GM21390 (cell line): ENCODE results near the gene PIGQ.

Experiments used
- ATAC-seq: cut with Tn5 transposase; IDR thresholded peaks from one replicate; pipeline ENCODE4 v1.9.1; 2021; ENCODE audit not compliant: unreplicated experiment

PIGQ gene

DNA sequence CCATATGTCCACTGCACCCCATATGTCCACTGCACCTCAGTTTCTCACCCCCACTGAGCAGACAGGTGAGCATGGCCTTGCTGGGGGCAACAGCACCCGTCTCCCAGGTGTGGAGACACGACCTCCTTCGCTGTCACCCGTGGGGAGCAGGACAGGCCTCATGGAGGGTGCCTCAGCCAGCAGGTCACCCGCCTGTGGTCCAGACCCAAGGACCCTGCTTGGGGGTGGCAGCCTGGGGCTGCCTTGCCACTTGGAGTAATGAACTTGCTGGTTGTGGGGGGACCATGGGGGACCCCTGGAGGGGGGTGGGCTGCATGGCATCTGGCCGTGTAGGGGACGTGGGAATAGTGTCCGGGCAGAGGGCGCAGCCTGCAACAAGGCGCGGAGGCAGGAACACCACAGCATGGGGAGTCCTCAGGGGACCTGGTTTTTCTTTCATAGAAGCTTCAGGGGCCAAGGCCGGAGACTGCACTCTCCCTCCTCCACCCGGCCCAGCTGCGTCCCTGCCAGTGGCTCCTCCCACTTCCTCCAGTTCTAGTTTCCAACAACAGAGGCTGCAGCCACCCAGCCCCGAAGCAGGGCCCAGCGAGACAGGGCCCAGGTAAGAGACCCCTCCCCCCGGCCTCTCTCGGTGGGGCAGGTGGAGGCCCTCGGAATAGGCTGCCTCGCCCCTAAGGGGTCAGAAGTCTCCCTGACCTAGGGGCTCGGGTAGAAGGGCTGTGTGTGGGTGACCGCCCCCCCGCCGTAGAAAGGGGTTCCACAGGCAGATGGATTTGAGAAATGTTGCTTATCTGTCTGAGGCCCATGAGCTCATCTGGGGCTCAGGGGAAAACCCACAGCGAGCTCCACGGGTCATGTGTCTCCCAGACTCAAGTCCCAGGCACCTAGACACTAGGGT is 3.0 kb upstream of the PIGQ start, which contains the start of gene NHLRC4:
Gene NHLRC4 (plus strand): TSS at position 531 of the 898 bp plus-strand sequence. CDS start 1,043 bp downstream, outside the sequence.
- ATAC-seq = no peak

GRCh38 chr16:567373-568256 is 2.2 kb upstream of the PIGQ start:
- ATAC-seq = no peak

DNA sequence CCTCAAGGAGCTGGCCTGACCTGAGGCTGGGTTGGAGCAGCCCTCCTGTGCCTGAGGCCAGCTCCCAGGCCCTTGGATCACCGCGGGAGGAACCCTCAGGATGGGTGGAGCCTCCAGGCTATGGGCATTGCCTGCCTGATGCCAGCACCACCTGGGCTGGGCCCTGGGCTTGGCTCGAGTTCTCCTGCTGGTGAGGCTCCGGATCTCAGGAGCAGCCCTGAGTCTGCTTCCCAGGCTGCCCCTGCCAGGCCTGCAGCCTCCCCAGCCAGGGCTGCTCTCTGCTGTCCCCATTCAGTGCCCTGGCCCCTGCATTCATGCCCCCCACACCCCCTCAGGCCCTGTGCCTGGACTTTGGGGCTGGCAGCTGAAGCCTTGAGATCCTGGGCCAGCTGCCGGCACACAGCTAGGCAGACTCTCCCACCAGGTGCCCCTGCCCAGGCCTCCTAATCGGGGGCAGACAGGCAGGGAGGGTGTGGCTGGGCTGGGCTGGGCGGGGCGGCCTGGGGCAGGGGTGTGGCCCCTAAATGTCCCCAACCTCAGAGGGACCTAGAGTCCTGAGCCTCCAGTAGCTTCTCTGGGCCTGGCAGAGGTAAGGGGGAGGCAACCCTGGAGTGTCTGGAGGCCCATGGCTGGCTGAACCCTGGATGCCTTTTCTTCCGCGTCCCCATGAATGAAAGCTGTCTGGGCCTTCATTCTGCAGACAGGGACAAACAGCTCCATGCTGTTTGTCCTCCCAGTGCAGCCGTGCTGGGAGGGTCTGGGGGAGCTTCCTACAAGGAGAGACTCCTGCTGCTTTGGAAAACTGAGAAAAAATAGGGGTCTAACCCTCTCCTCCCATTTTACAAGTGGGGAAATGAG is 1.1 kb upstream of the PIGQ start:
- no peak for ATAC-seq

- ATAC-seq = no peak
Observed at GRCh38 chr16:572865-573650, 3.3 kb downstream of the PIGQ start.

GRCh38 chr16:574021-574760 is 4.4 kb downstream of the PIGQ start:
- ATAC-seq = no peak

DNA sequence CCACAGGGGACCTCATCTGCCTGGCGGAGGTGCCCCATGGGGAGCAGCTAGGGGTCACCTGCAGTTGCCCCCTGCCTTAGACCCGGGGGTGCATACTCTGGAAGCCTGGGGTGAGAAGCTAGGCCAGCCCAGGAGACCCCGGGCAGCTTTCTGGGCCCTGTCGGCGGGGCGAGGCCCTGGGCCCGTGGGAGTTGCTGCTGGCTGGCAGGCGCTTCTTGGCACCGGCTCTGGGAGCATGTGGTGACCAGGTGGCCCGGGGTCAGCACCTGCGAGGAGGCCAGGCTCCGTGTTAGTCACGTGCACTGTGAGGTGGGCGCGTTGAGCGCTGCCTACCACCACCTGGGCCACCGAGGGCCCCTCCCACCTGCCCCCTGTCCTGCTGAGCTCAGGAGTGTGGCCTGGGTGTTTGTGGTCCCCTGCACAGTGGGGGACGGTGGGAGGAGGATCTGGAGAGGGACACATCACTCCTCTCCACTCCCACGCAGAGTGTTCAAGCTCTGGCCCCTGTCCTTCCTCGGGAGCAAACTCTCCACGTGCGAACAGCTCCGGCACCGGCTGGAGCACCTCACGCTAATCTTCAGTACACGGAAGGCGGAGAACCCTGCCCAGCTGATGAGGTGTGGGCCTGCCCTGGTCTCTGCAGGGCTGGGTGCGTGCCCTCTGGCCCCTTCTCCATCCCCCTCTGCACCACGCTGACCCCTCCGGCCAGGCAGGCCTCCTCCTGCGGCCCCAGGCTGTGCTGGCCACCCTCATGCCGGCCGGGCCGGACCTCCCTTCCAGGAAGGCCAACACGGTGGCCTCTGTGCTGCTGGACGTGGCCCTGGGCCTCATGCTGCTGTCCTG is 5.8 kb downstream of the PIGQ start:
- no peak for ATAC-seq

- ATAC-seq = no peak
Observed at GRCh38 chr16:576197-576822, 6.5 kb downstream of the PIGQ start.

DNA sequence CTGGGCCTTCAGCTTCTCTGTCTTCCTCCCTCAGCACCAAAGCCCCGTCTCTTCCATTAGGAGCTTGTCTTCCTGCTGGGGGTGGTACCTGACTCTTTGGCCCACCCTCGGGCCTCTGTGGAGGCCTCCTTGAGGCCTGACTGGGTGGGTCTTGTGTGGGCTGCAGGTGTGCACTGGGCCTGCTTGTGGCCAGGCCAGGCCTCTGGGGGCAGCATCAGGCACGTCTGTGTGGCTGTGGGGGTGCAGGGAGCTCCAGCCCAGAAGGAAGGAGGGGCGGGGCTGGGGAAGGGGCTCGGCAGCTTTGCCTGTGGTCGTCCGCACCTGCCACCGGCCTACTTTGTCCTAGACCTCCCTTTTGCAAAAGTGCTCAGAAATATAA is 7.0 kb downstream of the PIGQ start:
- ATAC-seq = no peak

DNA sequence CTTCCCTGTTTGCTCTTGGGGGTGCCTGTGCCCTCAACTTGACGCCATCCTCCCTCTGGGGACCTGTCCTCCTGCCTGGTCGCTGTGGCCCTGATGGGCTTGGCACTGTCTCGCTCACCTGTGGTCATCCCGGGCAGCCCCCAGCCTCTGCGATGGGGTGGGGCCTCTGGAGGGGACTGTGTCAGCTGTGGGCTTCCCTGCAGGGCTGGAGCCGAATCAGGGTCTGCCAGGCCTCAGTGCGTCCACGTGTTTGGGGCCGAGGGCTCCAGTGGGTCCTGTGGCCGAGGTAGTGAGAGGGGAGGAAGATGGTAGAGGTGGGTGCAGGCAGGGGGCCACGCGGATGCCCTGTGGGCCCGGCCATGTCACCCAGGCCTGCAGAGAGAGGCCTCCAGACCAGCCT is 8.0 kb downstream of the PIGQ start:
- ATAC-seq = no peak

DNA sequence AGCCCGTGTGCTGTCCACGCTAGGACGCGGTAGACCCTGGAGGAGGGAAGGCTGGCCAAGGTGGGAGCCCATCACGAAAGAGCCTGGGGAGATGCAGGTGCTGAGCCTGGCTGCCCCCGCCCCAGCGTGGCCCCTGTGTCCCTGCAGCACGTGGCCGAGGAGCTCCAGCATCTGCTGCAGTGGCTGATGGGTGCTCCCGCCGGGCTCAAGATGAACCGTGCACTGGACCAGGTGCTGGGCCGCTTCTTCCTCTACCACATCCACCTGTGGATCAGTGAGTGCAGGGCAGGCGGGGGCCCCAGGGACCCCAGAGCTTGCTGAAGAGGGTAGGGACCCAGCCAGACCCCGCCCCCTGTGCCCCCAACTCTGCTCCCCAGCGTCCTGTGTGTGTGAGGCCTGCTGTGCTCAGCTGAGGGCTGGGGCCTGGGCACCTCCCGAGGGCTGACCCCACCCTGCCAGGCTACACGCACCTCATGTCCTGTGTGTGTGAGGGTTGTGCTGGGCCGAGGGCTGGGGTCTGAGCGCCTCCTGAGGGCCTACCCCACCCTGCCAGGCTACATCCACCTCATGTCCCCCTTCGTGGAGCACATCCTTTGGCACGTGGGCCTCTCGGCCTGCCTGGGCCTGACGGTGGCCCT is 8.6 kb downstream of the PIGQ start:
- ATAC-seq = no peak

- ATAC-seq = no peak
Observed at GRCh38 chr16:578870-579405, 9.2 kb downstream of the PIGQ start.

DNA sequence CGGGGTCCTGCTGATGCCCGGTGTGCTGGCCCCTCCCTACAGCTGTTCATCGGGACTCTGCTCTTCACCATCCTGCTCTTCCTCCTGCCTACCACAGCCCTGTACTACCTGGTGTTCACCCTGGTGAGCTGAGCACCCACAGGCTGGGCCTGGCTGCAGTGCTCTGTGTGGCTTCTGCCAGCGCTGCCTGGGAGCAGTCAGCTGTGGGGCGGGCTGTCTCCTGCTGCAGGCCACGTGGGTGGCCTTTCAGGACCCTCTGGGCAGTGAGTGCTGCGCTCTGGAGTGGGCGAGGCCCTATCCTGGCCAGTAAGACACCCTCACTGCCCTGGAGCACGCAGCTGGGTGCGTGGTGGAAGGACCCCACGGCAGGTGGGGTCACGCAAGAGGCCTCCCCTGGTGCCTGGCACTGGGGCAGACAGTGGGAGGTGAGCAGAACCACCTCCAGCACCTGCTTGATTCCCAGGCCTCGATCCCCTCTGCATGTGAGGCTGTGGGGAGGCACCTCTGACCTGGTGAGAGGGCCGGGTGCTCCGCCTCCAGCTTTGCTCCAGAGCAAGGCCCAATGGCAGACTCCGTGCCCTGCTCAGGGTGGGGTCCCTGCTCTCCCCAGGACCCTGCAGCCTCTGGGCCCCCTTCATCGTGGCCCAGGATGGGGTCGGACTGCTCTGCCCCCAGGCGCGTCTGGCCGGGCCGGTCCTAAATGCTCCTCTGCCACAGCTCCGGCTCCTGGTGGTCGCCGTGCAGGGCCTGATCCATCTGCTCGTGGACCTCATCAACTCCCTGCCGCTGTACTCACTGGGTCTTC is 10.6 kb downstream of the PIGQ start:
- ATAC-seq = no peak

DNA sequence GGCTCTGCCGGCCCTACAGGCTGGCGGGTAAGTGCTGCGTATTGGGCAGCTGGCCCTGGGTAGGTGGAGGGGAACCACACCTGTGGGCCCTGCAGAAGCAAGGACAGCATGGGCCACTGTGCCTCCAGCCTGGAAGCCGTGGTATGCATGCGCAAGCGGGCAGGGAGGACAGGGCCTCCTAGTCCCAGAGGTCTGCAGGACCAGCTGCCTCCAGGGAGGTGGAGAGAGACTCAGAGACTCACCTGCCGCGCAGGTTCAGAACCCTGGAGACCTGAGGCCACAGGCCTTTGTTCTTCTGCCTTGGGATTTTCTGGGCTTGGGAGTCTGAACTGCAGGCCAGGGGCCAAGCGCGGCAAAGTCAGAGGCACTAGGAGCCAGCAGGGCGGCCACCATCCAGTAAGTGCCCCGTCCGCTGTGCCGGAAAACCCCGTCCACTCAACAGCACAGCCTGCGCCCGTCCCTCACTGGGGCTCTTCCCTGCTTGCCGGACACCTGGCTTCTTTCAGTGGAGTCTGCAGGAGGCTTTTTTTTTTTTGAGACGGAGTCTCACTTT is 11.3 kb downstream of the PIGQ start:
- no peak for ATAC-seq

GRCh38 chr16:582218-582613 is 12.4 kb downstream of the PIGQ start:
- no peak for ATAC-seq

DNA sequence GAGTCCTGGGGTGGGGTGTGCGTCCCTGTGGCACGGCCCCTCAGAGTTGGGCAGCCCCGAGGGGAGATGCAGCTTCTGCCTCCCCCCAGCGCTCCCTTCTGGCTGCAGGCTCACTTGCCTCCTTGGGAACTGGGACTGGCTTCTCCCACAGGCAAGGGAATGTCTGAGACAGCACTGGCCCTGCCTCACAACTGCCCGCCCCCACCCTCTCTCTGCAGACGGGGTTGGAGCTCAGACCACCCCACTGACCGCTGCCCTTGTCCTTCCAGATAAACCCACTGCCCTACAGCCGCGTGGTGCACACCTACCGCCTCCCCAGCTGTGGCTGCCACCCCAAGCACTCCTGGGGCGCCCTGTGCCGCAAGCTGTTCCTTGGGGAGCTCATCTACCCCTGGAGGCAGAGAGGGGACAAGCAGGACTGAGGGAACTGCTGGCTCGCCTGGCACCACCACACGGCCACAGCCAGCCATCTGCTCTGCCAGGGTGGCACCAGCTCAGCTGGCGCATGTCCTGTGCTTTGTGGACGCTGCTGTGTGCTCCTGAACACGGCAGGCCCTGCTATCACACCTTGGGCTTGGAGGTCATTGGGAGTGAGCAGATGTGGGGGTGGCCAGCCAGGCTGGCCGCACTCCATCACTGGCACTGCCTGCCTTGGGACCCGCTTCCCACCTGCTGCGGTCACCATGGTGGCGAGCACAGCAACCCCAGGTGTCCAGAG is 13.0 kb downstream of the PIGQ start:
- ATAC-seq = no peak

DNA sequence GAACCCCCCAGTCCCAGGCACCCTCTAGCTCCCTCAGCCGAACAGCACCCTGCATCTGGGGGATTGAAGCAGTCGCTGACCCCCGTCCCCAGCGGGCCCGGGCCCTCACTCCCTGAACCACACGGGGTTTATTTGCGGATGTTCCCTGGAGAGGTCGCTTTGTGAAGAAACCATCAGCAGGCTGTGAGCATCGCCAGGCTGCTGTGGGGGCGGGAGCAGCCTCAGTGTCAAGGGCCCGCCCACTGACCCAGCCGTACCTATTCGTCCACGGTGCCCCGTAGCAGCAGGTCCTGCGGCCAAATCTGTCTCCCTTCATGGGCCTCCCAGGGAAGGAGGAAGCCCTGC is 13.7 kb downstream of the PIGQ start:
- ATAC-seq = no peak
